Erythroblast (primary cell): ENCODE measurements around the gene NBPF4.
"Not testable (repeated sequence)": the region's sequence is repeated elsewhere in the genome, so short reads cannot be mapped to it uniquely, and the experiment has no call there.

Experiments
- DNase-seq, 2 experiments: peaks; one replicate each; lab custom pipeline; 2025; lab: John Stamatoyannopoulos, UW

NBPF4 gene, protein sequence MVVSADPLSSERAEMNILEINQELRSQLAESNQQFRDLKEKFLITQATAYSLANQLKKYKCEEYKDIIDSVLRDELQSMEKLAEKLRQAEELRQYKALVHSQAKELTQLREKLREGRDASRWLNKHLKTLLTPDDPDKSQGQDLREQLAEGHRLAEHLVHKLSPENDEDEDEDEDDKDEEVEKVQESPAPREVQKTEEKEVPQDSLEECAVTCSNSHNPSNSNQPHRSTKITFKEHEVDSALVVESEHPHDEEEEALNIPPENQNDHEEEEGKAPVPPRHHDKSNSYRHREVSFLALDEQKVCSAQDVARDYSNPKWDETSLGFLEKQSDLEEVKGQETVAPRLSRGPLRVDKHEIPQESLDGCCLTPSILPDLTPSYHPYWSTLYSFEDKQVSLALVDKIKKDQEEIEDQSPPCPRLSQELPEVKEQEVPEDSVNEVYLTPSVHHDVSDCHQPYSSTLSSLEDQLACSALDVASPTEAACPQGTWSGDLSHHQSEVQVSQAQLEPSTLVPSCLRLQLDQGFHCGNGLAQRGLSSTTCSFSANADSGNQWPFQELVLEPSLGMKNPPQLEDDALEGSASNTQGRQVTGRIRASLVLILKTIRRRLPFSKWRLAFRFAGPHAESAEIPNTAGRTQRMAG

DNA sequence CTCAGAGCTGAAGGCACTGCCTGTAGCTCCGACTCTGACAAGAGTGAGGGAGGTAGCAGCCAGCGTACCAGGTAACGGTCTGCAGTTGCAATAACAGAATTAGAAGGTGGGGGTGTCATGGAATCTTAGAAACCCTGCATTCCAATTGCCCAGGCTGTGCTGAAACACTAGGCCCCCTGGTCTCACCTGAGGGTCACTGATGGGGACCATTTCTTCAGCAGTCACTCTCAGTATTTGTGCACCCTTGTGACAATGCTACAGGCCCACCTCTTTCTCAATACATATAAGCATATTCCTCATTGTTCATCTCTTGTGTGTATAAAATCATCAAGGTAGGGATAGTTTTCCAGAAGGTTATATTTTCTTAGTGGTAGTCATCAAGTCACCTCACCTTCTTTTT is at the start of gene NBPF4:
Gene NBPF4, minus strand, starts transcription at position 101 of the 400 bp plus-strand sequence. CDS start 315 bp downstream, outside the sequence.
- DNase-seq: not testable (repeated sequence)

DNA sequence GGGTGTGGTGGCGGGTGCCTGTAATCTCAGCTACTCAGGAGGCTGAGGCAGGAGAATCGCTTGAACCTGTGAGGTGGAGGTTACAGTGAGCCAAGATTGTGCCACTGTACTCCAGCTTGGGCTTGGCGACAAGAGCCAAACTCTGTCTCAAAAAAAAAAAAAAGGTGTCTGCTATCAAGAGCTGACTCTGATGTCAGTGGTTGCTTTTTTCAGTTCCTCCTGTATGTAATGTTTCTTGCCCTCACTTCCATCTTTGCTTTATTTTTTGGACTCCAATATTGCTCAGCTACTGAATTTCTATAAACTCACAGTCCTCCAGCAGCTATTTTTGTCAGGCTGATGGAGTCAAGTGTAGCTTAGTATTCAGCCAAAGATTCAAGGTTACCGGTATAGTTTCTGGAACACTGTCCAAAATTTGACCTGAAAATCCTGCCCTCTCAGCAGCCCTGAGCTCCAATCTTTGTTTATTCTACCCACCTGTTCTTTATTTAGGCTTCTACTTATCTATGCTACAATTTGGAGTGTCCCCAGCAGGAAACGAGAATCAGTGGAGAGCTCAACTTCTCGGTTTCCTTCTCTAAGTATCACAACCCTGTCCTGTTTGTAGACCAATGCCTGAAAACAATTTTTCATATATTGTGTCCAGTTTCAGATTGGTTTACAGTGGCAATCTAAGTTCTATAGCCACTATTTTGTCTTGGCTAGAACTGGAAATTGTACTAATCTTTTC is 38.8 kb upstream of the NBPF4 start:
- DNase-seq: not testable (repeated sequence)

DNA sequence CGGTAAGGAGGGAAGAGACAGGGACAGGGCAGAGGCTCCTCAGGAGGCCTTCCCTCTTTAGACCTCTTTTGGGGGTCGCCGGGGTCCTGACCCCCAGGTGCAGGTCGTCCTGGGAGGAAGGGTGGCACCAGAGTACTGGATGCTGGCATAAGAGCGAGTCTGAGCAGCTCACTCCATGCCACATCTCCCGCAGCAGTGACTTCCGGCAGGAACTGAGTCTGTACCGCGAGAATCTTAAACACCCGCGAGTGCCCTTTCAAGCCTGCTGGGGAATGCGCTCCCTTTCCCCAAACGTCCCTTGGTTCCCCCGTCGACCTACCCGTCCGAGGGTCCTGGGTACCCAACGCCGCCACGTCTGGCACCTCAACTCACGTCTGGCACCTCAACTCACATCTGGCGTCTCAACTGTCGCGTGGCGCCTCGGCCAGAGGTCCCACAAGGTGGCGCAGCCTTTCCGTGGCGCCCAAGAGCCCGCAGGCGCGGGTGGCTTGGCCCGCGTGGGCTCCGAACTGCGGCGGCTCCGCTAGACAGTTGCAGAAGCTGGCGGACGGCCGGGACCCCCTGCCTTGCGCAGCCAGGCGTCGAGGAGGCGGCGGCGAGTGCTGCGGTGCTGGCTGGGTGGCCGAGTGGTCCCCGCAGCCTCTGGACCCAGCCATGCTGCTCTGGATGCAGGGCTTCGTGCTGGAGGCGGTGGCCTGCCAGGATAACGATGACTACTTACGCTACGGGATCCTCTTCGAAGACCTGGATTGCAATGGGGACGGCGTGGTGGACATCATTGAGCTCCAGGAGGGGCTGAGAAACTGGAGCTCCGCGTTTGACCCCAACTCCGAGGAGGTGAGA is 28.8 kb upstream of the NBPF4 start:
- not testable (repeated sequence) for DNase-seq

DNA sequence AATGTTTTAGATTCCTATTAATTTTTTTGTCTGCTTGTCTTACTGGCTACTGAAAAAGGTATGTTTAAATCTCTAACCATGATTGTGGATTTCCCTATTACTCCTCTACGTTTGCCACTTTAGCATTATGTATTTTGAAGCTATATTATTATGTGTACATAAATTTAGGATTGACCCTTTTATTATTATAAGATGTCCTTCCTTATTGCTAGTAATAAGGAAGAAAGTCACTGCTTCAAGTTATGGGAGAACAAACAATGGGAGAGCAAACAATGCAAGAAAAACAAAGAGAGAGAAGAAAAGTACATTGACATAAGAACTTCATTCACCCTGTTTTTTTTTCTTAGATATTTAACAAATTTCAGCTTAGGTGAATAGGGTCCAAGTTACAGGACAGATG is 23.2 kb upstream of the NBPF4 start:
- DNase-seq: not testable (repeated sequence)

DNA sequence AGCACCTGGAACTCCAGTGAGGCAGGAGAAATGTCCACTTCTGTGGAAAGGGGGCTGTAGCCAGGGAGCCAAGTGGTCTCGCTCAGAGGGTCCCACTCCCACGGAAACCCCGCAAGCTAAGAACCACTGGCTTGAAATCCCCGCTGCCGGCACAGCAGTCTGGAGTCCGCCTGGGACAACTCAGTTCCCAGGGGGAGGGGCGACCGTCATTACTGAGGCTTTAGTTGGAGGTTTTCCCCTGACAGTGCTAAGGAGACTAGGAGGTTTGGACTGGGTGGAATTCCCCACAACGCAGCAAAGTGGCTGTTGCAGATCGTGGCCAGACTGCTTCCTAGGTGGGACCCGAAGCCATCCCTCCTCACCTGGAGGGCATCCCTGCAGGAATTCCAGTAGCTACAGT is 18.1 kb upstream of the NBPF4 start:
- not testable (repeated sequence) for DNase-seq

DNA sequence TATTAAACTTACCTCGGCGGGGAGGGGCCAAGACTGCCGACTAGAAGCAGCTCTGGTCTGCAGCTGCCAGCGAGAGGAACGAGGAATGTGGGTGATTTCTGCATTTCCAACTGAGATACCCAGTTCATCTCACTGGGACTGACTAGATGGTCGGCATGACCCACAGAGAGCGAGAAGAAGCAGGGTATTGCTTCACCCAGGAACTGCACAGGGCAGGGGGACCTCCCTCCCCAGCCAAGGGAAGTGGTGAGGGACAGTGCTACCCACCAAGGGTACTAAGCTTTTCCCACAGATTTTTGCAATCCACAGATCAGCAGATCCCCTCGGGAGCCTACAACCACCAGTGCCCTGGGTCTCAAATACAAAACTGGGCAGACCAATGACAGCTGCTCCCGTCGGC is 17.6 kb upstream of the NBPF4 start:
- not testable (repeated sequence) for DNase-seq

DNA sequence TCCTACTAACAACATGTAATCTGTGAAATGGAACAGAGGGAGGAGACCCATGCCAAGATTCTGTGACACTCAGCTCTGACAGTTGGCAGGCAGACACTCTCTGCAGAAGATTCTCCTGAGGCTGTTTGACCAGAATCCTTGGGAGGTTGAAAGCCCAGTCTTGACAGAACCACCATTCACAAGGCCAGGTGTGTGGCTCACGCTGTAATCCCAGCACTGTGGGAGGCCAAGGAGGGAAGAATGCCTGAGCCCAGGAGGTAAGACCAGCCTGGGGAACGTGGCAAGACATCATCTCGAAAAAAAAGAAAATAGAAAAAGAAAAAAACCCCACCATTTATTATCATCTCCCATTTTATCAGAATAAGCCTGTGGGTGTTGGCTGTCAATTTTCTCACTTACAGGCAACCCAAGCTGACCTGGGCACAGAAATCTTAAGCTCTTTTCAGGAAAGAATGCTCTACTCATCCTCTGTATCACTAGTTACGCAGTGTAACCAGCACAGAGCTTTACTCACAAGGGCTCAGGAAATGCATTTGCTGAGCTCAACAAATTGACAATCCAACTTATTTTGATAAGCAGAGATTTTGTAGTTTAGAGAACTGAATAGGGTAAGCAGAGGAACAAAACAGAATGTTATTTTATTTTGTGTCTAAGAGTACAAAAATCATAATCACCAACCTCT is 16.8 kb upstream of the NBPF4 start:
- not testable (repeated sequence) for DNase-seq

DNA sequence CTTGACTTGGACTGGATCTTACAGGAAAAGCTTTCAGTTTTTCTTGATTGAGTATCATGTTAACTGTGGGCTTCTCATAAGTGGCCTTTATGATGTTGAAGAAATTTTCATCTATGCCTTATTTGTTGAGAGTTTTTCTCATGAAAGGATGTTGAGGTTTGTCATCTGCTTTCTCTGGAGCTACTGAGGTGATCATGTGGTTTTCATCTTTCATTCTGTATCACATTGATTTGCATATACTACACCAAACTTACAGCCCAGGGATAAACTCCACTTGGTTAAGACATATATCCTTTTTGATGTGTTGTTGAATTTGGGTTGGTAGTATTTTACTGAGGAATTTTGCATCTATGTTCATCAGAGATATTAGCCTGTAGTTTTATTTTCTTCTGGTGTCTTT is 11.6 kb upstream of the NBPF4 start:
- not testable (repeated sequence) for DNase-seq

DNA sequence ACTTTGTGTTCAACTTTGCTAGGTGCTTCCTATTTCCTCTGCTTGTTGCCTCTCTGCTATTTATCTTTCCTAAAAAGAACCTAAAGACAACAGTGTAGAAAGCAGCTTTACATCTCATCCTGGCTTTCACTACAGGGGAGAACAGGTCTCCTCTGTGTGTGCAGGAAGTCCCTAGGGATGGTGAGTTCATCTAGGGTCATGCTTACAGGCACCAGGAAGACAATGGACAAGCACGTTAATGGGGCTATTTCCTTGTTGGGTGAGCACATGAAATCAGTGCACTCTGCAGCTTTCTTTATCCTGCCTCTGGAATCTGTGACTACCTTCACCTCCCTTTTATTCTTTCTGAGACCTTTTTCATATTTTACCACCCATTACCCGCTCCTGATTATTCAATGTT is 4.5 kb downstream of the NBPF4 start:
- not testable (repeated sequence) for DNase-seq

DNA sequence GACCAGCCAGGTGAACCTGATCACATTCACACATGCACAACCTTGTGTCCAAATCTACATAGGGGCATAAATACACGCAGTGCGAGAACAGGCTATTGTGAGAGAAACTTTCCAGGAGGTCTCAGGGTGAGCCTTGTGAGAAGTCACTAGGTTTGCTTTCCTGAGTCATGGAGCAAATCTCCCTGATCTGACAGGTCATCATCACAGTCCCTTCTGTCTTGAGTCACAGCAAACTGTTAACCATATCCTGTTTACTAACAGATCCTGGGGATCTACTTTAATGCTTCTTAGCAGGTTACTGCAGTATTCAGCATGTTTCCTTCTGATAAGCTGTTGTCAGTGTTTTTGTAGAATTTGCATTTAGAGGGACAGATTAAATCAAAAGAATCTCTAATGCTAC is 8.6 kb downstream of the NBPF4 start:
- not testable (repeated sequence) for DNase-seq

DNA sequence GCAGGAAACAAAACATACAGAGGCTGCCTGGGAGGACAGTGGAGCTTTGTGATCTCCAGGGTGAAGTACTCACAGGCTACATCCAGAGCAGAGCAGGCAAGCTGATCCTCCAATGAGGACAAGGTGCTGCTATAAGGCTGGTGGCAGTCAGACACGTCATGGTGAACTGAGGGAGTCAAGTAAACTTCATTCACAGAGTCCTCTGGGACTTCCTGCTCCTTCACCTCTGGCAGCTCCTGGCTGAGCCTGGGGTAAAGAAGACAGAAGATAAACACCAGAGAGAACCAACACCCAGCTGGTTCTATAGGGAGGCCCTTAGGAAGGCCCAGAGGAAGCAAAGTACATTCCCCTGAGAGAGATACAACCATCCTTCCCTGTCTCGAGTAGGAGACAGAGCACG is 11.7 kb downstream of the NBPF4 start:
- not testable (repeated sequence) for DNase-seq

DNA sequence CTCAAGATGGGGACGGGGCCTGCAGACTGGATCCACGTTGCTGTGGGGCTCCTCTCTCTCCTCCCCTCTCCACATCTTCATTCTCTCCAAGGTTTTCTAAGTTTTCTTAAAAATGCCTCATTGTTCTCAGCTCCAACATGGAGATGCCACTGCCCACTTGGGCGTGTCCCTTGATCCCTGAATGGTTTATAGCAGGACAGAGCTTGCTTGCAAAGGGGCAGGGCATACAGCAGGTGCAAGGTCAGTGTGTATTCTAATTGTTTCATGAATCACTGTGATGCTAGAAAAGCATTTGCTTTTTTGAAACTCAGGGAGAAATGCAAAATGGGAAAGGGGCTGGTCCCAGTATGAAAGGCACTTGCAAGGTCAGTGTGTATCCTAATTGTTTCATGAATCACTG is 13.9 kb downstream of the NBPF4 start:
- DNase-seq: not testable (repeated sequence)

DNA sequence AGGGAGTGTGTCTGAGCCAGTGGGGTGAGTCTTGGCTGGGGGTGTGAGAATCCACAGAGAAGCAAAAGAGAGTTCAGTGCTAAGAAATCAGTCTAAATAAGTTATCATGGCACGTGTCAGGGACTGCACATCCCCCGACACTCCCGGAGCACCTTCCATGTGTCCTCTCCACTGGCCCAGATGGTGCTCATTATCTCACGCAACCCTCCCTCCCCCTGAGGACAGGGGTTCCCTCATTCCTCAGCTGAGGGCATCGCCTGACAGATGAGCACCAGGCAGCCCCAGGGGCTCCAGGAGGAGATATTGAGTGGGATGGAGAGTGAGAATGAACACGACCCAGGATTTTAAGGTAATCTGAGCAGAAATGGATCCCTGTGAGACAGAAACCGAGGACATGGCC is 16.1 kb downstream of the NBPF4 start:
- DNase-seq: not testable (repeated sequence)

DNA sequence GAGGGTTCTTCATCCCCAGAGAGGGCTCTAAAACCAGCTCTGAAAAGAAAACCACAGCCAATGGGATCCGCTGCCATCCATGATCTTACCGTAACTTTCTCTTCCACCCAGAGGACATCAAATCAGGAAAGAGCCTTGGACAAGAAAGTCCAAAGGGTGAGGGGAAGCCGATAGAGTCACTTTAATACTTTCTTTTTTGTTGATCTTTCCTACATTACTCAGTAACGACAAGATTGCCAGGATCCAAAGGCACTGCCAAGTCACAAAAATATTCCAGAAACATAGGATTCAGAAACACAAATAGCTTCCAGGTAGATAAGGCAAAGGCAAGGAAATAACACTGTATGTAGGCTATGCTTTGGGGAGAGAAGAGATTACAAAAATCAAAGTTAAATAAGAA is 17.0 kb downstream of the NBPF4 start:
- not testable (repeated sequence) for DNase-seq

DNA sequence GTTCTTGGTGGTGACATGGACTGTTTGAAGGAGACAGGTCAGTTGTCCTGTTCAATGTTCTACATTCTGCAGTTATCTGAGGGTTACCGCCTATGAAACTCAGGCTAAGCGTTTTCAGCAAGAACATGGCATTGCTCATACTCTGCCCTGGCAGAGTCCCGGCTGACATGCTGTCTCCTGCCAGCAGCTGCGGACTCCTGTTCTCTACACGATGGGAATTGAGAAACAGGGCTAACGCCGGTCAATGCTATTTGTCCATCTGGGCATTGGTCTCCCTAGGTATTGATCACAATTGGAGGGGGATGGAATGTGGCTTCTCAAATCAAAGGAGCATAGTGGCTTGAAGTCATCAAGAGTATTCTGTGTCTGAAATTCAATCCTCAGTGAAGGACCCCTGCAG is 20.6 kb downstream of the NBPF4 start:
- DNase-seq: not testable (repeated sequence)

DNA sequence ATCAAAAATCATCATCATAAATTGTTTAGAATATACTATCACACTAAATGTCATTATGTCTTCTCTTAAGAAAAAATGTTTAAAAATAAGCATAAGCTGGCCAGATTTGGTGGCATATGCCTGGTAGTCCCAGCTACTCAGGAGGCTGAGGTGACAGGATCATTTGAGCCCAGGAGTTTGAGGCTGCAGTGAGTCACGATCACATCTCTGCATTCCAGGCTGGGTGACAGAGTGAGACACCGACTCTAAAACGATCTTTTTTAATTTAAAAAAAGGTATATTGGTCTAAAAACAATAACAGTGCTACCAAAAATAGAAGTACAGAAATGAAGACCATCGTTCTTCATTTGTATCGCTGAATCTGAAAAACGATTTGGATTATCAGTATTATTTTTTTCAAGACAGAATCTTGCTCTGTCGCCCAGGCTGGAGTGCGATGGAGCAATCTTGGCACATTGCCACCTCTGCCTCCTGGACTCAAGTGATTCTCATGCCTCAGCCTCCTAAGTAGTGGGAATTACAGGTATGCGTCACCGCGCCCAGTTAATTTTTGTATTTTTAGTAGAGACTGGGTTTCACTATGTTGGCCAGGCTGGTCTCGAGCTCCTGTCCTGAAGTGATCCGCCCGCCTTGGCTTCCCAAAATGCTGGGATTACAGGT is 26.2 kb downstream of the NBPF4 start:
- not testable (repeated sequence) for DNase-seq

DNA sequence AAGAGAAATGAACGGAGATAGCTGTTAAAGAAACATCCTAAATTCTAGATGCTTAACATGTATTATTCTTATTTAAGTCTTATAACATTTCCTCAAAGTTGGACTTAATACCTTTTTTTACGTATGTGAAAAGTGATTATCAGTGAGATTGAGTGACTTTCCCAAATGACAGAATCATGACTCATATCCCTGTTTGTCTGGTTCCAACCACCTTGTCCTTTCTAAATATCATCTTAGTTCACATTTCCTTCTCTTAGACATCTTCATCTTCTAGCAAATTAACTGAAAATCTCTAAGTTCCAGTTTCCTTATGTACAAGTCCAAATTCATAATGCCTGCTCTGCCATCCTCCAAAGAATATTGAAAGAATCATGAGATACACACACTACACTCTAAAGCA is 26.9 kb downstream of the NBPF4 start:
- not testable (repeated sequence) for DNase-seq

DNA sequence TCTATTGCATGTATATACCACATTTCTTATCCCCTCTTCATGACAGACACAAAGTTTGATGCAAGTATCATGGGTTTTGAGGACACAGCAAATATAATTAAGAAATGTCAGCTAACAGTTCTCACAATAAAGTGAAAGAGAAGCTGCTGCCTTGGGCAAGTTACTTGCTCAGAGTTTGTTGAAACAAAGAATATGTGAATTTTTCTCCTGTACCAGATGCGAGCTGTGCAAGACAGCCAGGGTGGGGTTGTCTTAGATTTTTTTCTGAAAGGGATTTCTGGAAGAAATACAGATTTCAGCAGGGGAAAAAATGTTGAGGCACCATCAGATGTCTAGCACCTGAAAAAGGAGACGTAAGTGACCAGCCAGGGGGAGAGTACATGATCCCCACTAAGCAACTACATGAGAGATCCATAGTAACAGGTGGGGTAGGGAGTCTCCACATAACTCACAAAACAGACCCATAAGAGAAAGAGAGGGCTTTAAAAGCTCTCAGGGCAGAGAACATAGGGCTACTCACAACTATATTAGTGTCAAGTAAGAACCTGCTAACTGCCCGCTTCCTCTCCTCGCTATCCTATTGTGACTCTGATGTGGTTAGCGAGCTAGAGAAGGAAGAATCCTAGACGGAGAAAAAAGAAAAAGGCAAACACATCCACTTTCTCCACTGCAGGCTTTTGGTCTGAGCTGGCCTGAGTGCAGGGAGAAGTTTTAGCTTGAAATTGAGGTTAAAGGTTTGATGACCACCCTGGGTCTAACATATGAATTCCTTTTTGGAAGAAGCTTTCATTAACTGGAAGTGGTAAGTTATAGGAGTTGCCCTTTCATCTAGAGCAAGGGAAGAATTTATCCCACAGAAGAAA is 27.6 kb downstream of the NBPF4 start:
- not testable (repeated sequence) for DNase-seq
